Stromal cell of bone marrow (primary cell): ENCODE measurements around the gene ELANE.
"Not testable (repeated sequence)": the region's sequence is repeated elsewhere in the genome, so short reads cannot be mapped to it uniquely, and the experiment has no call there.

ENCODE experiments used
- DNase-seq: peaks from one replicate; pipeline ENCODE4 v3.0.0-alpha.2; 2012; ENCODE audit warnings: low read depth

ELANE gene

DNA sequence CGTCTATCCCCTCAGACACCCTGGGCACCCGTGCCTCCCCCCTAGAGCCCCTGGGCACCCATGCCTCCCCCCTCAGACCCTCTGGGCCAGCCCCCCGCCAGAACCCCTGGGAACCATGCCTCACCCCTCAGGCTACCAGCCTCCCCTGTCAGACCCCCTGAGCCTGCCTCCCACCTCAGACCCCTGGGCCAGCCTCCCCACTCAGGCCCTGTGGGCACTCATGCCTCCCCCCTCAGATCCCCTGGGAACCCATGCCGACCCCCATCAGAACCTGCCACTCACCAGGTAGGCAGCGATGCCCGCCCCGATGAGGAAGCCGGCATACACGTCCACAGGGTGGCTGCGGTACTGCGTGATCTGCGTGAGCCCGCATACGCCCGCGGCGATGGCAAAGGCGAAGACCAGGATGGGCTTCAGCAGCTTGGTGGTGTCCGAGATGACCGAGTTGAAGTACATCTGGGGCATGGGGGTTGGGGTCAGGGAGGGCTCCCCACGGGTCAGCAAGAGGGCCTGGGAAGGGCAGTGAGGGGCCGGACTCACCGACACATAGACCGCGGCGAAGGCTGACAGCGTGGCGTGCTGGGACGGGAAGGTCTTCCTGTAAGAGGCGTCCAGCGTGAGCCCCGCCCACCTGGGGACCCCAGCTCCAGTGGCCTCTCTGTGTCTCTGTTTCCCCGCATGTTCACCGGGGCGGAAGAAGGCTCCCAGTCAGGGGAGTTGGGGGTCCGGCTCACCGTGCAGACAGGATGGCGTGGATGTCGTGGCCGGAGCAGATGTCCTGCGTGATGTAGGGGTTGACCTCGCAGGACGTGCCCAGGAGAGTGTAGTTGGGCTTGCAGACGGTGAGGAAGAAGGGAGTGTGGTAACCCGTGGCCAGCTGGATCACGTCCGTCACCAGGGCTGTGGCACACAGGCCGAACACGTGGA is 37.7 kb upstream of the ELANE start:
- DNase-seq = no peak

GRCh38 chr19:815079-815774 is 36.9 kb upstream of the ELANE start:
- no peak for DNase-seq

- no peak for DNase-seq
These were observed 36.2 kb upstream of the ELANE start for GRCh38 chr19:815775-816499.

GRCh38 chr19:816500-816857 is 35.6 kb upstream of the ELANE start:
- DNase-seq = no peak

DNA sequence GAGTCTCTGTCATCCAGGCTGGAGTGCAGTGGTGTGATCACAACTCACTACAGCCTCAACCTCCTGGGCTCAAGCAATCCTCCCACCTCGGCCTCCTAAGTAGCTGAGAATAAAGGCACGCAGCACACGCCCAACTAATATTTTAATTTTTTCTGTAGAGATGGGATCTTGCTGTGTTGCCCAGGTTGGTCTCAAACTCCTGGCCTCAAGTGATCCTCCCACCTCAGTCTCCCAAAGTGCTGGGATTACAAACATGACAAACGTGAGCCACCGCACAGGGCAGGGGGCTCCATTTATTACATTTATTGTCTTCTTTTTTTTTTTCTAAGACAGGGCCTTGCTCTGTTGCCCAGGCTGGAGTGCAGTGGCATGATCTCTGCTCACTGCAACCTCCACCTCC is 31.9 kb upstream of the ELANE start:
- not testable (repeated sequence) for DNase-seq

DNA sequence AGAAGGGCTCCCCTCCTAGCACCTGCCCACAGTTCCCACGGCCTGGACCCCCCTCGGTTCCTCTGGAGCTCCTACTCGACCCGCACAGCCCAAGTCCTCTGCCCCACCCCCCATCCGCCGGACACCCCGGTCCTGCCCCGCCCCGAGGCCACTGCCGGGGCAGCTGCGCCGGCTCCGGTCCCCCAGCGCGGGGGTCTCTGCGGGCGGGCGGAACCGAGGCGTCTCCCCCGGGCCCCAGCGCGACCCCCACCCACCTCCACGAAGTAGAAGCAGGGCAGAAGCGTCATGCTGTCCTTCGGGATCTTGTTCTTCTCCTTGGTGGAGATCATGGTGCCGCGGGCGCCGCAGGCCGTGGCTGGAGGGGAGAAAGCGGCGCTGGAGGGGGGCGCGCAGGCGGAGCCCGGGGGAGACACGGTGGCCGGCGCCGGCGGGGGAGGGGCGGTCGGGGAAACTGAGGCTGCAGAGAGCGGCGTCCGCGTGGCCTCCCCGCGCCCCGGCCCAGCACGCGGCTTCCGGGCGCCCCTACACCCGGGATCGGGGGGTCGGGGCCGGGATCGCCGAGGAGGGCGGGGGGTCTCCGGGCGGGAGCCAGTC is 30.8 kb upstream of the ELANE start:
- no peak for DNase-seq

- no peak for DNase-seq
These were observed 30.1 kb upstream of the ELANE start, which contains the start of gene PLPPR3 for GRCh38 chr19:821825-822503. PLPPR3 (minus strand) TSS chr19:821955; CDS start chr19:821559, 396 bp downstream.

DNA sequence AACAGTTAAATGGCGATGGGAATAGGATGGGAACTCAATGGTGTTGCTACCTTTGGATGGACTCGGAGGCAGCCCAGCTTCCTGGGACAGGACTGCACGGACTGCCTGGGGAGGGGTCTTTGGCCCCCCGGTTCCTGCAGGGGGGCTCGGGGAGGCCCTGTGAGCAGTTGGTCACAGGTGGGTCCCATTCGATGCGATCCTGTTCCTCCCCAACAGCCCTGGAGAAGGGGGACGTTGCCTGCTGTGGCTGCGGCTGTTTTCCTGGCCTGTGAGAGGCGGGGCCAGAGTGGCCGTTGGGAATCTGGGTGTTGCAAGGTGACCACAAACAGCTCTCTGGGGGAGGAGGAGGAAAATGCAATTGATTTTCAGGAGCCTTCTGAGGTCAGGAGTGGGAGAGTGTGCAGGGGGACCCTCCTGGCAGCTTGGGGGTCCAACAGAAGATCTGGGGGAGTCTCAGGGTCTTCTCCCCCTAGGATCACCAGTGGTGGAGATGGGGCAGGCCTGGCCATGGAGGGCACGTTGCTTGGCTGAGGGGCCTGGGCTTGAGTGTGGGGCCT is 28.5 kb upstream of the ELANE start:
- DNase-seq = no peak

GRCh38 chr19:824885-825284 is 27.2 kb upstream of the ELANE start:
- DNase-seq = no peak

- DNase-seq = no peak
These were observed 26.0 kb upstream of the ELANE start for GRCh38 chr19:825897-826644.

GRCh38 chr19:827314-827709 is 24.8 kb upstream of the ELANE start:
- no peak for DNase-seq

GRCh38 chr19:827710-828321 is 24.3 kb upstream of the ELANE start, which contains the start of gene AZU1:
AZU1 (plus strand) TSS chr19:827837; CDS start chr19:827847, 10 bp downstream.
- no peak for DNase-seq

DNA sequence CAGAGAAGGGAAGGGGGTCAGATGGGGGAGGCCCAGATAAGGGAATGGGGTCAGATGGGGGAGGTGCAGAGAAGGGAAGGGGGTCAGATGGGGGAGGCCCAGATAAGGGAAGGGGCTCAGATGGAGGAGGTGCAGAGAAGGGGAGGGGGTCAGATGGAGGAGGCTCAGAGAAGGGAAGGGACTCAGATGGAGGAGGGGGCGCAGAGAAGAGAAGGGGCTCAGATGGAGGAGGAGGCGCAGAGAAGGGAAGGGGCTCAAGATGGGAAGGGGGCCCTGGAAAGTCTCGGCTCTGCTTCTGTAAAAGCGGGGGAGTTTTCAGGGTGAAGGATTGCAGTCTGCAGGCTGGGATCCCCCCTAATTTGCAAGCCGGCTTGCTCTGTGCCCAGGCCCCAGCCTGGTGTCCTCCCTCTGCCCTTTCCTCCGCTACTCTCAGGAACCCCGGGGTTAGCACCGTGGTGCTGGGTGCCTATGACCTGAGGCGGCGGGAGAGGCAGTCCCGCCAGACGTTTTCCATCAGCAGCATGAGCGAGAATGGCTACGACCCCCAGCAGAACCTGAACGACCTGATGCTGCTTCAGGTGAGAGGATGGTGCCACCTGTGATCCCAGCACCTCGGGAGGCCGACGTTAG is 22.9 kb upstream of the ELANE start:
- DNase-seq = no peak

- no peak for DNase-seq
These were observed 20.4 kb upstream of the ELANE start for GRCh38 chr19:831407-832369.

DNA sequence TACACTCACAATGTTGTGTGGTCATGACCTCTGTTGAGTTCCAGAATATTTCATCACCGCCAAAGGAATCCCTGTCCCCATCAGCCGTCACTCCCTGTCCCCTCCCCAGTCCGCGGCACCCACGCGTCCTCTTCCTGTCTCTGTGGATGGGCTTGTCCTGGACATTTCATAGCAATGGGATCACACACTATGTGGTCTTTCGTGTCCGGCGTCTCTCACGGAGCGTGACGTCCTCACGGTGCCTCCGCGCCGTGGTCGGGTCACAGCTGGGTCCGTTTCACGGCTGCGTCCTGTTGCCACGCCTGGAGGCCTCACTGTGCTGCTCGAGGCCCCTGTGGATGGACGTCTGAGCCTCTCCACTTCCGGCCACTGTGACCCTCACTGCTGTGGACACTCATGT is 17.9 kb upstream of the ELANE start:
- no peak for DNase-seq

DNA sequence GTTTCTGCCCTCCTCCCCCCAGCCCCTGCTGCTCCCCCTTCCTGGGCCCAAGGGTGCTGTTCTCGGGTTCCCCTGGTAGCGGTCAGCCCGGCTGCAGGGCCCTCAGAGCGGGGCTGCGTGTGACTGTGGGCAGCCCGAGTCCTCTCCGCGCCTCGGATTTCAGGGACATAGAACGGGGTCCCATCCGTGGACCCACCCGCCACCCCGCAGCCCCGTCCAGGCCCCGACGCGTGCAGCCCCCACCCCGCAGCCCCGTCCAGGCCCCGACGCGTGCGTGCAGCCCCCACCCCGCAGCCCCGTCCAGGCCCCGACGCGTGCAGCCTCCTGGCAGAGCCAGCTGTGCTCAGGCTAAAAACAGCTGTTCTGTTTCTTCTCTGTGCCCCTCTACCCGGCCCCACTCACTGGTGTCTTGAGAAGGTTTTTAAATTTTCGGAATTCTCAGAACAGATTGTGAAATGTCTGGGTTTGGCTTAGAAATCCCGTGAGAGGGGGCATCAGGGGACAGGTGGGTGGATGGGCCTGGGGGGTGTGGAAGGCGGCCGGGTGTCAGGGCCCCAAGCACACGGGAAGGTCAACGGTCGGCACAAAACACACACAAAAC is 16.8 kb upstream of the ELANE start:
- no peak for DNase-seq

DNA sequence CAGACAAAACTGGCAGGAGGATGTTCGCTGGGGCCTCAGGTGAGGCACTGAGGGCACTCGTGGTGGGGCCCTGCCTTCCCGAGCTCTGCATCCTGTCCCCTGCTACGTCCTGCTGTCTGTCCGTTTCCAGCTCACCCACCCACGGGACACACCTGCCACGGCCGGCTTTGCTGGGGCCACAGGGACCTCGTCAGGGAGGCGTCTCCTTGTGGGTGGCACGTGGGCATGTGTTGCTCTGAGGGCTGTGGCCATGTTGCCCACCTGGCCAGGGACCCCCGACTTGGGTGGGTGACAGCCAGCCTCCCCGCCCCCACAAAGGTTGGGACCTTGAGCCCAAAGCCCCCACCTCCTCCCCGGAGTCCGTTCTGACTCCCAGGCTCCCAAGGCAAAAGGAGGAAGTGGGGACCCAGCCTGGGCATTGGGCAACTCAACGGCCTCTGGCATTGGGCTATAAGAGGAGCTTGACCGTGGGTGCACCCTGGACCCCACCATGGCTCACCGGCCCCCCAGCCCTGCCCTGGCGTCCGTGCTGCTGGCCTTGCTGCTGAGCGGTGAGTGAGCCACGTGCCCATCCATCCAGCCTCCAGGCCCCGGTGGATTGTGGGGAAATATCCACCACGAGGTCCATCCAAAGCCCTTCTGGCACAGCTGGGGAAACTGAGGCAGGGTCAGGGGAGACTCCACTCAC is 11.4 kb upstream of the ELANE start, which contains the start of gene PRTN3:
TSS of gene PRTN3 (plus strand) at position 481 of the 688 bp plus-strand sequence. CDS start at position 491, 10 bp downstream.
- no peak for DNase-seq
